ENCODE data around the gene C1QTNF3.

C1QTNF3 gene

DNA sequence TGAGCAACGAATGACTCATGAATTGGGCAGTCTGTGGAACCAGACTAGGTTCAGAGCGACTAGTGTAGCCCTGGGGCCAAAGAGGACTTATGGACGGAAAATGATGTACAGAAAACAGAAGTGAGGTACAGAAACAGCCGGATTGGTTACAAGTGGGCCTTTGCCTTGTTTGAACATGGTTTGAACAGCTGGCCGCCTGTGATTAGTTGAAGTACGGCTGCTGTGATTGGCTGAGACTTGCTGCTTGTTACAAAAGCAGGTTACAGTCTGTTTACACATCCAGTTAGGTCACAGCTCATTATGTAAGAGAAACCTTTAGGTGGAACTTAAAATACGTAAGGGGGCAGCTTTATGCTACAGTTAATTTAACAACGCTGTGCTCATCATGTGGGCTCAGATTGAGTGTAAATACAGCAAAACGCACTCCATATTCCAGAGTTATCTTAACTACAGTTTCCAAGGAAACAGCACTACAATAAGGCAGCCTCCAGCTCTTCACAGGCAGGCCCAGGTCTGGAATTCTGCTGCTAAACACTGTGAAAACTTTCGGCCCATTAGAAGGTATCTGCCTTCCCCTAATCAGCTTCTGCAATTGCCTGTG, 41.7 kb downstream of the C1QTNF3 start:
- H3K27ac ChIP-seq = peak overlapping the region; percentile 1; the same call in 1 of the 2 replicates
- no peak for TF ChIP-seq ZFX (IDR thresholded peaks at IDR 0.05)
- TF ChIP-seq, protein P1, sequence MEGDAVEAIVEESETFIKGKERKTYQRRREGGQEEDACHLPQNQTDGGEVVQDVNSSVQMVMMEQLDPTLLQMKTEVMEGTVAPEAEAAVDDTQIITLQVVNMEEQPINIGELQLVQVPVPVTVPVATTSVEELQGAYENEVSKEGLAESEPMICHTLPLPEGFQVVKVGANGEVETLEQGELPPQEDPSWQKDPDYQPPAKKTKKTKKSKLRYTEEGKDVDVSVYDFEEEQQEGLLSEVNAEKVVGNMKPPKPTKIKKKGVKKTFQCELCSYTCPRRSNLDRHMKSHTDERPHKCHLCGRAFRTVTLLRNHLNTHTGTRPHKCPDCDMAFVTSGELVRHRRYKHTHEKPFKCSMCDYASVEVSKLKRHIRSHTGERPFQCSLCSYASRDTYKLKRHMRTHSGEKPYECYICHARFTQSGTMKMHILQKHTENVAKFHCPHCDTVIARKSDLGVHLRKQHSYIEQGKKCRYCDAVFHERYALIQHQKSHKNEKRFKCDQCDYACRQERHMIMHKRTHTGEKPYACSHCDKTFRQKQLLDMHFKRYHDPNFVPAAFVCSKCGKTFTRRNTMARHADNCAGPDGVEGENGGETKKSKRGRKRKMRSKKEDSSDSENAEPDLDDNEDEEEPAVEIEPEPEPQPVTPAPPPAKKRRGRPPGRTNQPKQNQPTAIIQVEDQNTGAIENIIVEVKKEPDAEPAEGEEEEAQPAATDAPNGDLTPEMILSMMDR (conservative IDR thresholded peaks at IDR 0.05) = no peak

DNA sequence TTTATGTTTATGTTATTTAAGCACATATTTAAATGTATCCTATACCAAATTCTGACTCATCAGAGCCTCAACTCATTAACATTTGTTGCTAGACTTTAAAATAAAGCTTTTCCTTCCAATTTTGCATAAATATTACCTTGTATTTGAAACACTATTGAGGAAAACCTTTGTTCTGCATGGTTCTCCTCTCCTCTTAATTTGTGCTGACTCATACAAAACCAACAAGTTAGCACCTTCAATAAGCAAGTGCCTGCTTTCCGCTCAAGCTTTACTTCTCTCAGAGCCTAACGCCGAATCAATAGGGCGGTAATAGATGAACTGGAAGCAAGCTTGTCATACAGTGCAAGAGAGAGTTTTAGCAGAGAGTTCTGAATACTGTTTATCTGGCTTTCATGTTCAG, 43.0 kb downstream of the C1QTNF3 start:
- no peak for TF ChIP-seq ZFX (IDR thresholded peaks at IDR 0.05)
- TF ChIP-seq, protein P1 (conservative IDR thresholded peaks at IDR 0.05) = no peak
- no peak overlapping the region for H3K27ac ChIP-seq

DNA sequence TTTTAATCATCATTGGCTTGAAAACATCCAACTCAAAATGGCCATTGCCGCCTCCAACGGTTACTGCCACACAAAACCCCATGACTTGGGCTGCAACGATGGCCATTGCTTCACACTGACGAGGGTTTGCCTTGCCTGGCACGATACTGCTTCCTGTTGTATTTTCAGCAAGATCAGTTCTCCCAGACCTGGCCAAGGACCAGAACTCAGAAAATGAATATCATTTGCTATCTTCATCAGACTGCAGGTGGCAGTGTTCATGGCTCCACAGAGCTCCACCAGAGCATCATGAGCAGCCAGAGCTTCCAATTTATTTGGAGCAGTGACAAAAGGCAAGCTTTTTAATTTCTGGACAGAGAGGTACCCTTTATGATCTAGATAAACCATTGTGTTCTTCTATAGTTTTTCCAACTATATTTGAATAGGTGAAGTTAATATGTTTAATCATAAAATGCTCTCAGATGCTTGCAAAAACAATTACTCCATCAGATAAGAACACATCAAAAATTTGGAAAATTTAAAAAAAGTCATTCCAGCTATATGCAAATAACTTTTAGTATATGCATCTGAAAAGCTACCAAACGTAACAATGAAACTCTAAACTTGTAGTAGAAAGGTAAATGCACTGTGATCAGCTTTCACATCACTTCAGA, 45.6 kb downstream of the C1QTNF3 start:
- peak overlapping the region; percentile 56 for H3K27ac ChIP-seq
- TF ChIP-seq, protein P1 (conservative IDR thresholded peaks at IDR 0.05) = peak; percentile 86
- TF ChIP-seq ZFX (IDR thresholded peaks at IDR 0.05) = no peak

DNA sequence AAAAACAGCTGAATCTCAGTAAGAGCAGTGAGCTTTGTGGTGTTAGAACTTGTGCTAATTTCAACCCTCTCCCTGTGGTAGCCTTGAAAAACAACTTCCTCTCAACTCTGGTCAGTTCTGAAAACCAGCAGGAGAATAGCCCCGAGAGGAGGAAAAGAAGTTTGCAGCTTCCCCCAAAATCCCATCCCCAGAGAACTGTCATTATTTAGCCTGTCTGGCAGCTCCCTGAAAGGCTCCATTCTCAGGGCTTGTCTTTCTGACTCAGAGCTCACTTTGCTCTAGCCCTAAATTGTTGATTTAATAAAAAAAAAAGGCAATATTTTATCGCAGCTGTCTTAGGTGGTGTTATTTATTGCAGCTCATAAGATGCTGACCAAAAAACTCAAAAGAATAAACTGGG, 47.1 kb downstream of the C1QTNF3 start:
- TF ChIP-seq, protein P1 (conservative IDR thresholded peaks at IDR 0.05) = no peak
- TF ChIP-seq ZFX (IDR thresholded peaks at IDR 0.05) = no peak

DNA sequence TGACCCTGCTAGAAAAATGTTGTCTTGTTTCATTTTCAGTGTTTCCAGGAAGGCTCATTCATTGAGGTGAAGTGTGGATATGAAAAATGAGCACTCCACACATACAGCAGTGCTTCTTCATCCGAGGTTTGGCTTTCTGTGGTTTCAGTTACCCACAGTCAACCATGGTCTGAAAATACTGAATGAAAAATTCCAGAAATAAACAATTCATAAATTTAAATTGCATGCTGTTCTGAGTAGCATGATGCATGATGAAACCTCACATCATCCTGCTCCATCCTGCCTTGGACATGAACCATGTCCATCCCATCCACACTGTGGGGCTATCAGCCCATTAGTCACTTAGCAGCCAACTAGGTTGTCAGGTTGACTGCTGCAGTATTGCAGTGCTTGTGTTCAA, 48.2 kb downstream of the C1QTNF3 start:
- TF ChIP-seq ZFX (IDR thresholded peaks at IDR 0.05) = no peak
- TF ChIP-seq, protein P1 (conservative IDR thresholded peaks at IDR 0.05) = no peak
- H3K27ac ChIP-seq = no peak overlapping the region

More for the DNA sequence above, 47.1 kb downstream of the C1QTNF3 start:
- H3K27ac ChIP-seq = no peak overlapping the region; the same call in 1 of the 2 replicates

DNA sequence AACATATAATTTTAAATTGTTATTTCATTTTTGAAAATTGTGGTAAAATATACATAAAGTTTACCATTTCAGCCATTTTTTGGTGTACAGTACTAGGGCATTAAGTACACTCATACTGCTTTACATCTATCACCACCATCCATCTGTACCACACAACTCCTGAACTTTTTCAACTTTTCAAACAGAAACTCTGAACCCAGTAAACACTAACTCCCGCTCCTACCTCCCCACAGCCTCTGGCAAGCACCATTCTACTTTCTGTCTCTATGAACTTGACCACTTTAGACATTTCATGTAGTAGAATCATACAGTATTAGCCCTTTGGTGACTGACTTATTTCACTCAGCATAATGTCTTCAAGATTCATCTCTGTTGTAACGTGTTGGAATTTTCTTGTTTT, 50.1 kb downstream of the C1QTNF3 start:
- no peak overlapping the region for H3K27ac ChIP-seq
- TF ChIP-seq ZFX (IDR thresholded peaks at IDR 0.05) = no peak
- TF ChIP-seq, protein P1 (conservative IDR thresholded peaks at IDR 0.05) = no peak

DNA sequence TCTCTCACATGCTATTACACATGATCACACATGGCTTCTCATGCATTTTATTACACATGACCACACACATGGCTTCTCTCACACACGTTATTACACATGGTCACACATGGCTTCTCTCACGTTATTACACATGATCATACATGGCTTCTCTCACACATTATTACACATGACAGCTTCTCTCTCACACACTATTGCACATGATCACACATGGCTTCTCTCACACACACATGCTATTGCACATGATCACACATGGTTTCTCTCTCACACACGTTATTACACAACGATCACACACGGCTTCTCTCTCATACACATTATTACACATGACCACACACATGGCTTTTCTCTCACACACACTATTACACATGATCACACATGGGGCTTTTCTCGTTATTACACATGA, 57.6 kb downstream of the C1QTNF3 start:
- TF ChIP-seq, protein P1 (conservative IDR thresholded peaks at IDR 0.05) = no peak
- TF ChIP-seq ZFX (IDR thresholded peaks at IDR 0.05) = no peak
- H3K27ac ChIP-seq = no peak overlapping the region

All from C4-2B (cell line).